ENCODE measurements around the gene BDKRB2. TPM values are rescaled to one million over a fixed set of nuclear protein-coding genes. Genes with fewer than 3 reads are reported as not detected.

BDKRB2 gene
- total RNA-seq (ENCODE audit: low replicate concordance) = 7.4 and 23.1 TPM in 2 replicates

- peak; percentile 78 for DNase-seq (ENCODE audit: low read depth)
- TF ChIP-seq, protein P1, sequence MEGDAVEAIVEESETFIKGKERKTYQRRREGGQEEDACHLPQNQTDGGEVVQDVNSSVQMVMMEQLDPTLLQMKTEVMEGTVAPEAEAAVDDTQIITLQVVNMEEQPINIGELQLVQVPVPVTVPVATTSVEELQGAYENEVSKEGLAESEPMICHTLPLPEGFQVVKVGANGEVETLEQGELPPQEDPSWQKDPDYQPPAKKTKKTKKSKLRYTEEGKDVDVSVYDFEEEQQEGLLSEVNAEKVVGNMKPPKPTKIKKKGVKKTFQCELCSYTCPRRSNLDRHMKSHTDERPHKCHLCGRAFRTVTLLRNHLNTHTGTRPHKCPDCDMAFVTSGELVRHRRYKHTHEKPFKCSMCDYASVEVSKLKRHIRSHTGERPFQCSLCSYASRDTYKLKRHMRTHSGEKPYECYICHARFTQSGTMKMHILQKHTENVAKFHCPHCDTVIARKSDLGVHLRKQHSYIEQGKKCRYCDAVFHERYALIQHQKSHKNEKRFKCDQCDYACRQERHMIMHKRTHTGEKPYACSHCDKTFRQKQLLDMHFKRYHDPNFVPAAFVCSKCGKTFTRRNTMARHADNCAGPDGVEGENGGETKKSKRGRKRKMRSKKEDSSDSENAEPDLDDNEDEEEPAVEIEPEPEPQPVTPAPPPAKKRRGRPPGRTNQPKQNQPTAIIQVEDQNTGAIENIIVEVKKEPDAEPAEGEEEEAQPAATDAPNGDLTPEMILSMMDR (IDR thresholded peaks at IDR 0.05; ENCODE audit: insufficient read depth, low read length) = no peak
- H3K4me3 ChIP-seq (ENCODE audit: low read depth, low read length) = peak within 1 kb of the TSS; percentile 65
Measured at GRCh38 chr14:96204151-96205058, at the start of gene BDKRB2. Gene BDKRB2 (plus strand): TSS chr14:96204839. CDS start chr14:96237108, 32,269 bp downstream.

DNA sequence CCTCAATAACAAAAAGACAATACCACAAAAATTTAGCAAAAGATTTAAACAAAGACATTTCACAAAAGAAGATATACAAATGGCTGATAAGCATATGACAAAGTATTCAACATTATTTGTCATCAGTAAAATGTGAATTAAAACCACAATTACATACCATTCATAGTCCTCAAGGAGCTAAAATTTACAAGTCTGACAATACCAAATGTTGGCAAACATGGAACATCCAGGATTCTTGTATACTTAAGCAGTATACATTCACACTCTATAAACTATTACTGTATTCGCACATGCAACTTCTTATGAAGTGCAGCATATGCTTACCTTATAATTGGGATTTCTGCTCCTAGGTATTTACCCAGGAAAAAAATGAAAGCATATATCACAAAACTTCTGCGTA lies 49.7 kb upstream of the BDKRB2 start:
- no peak overlapping the region for H3K4me3 ChIP-seq (ENCODE audit: low read depth, low read length)
- TF ChIP-seq, protein P1 (IDR thresholded peaks at IDR 0.05; ENCODE audit: insufficient read depth, low read length) = no peak
- no peak for DNase-seq (ENCODE audit: low read depth)

- no peak for DNase-seq (ENCODE audit: low read depth)
- TF ChIP-seq, protein P1 (IDR thresholded peaks at IDR 0.05; ENCODE audit: insufficient read depth, low read length) = no peak
- H3K4me3 ChIP-seq (ENCODE audit: low read depth, low read length) = no peak overlapping the region
Measured at GRCh38 chr14:96156804-96157760, 47.6 kb upstream of the BDKRB2 start.

- TF ChIP-seq, protein P1 (IDR thresholded peaks at IDR 0.05; ENCODE audit: insufficient read depth, low read length) = no peak
- H3K4me3 ChIP-seq (ENCODE audit: low read depth, low read length) = no peak overlapping the region
- DNase-seq (ENCODE audit: low read depth) = no peak
Measured at GRCh38 chr14:96158735-96159134, 45.9 kb upstream of the BDKRB2 start.

DNA sequence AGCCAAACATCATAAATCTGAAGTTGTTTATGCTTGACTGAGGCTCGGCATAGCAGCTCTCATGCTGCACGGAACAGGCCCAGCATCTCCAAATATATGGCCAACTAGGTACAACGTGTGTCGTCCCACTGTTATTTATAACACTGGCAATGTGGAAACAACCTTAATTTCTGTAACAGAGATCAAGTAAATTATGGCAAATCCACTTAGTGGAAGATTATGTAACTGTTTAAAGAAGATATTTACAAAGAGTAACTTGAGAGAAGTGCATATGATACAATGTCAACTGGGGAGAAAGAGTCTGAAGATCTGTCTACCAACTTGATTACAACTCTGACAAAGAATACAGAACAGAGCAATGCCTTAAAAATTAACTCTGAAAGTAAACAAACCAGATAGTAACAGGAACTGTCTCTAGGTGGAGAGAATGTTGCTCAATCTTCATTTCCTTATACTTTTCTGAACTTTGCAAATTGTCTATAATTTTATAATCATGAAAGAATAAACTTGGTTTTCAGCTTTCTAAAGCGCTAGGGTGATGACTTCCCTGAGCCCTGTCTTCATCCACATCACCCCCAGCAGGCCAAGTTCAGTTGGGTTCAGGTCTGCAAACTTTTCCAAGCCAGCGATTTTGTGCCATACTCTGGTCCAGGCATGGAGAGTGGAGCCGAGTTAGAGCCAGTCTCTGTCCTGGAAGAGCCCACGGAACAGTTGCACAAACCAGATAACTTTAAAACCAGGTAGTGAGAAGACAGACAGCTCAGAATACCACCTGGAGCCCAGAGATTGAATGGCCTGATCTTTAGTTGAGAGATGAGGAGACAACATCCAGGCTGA lies 44.3 kb upstream of the BDKRB2 start:
- no peak for DNase-seq (ENCODE audit: low read depth)
- H3K4me3 ChIP-seq (ENCODE audit: low read depth, low read length) = no peak overlapping the region
- TF ChIP-seq, protein P1 (IDR thresholded peaks at IDR 0.05; ENCODE audit: insufficient read depth, low read length) = no peak

DNA sequence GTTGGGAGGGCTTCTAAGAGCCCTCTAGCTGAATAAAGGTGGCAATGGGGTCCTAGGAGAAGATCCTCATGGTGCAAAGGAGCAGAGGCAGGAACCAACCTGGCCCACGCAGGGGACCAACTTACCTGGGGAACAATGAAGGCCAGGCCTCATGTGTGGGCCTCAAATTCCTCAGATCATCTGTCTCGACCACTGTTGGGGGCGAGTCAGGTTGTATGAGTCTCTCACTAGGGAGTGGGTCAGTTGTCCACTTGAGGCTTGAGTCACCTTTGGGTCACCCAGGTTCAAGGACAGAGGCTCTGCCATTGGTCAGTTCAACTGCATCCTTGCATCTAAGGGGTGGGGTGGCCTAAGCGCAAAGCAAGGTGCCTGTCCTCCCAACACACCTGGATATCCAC lies 43.7 kb upstream of the BDKRB2 start:
- no peak overlapping the region for H3K4me3 ChIP-seq (ENCODE audit: low read depth, low read length)
- DNase-seq (ENCODE audit: low read depth) = no peak
- TF ChIP-seq, protein P1 (IDR thresholded peaks at IDR 0.05; ENCODE audit: insufficient read depth, low read length) = no peak
